Epithelial cell of proximal tubule (primary cell): ENCODE data around the gene MAST4. TPM values are rescaled to one million over a fixed set of nuclear protein-coding genes. Genes with fewer than 3 reads are reported as not detected.

Experiments
- DNase-seq: peaks from one replicate; pipeline ENCODE4 v3.0.0-alpha.2; 2011; ENCODE audit warnings: low read depth
- H3K4me3 ChIP-seq: 2 replicates; pipeline ENCODE4 v1.5.1; 2011; ENCODE audit warnings: low read depth, mild to moderate bottlenecking, low read length
- CTCF ChIP-seq: conservative IDR thresholded peaks from 2 replicates; pipeline ENCODE4 v1.5.1; 2012; ENCODE audit warnings: low read depth, mild to moderate bottlenecking, low read length
- total RNA-seq: library from RNA; depleted of rRNA; stranded (reverse); fragments of >200 nt; gene quantifications from 2 replicates; pipeline ENCODE4 v1.2.3, GENCODE V29; 2015

The MAST4 gene
- total RNA-seq, 1 donor from 2014 or later: 17.3 TPM

GRCh38 chr5:67004730-67005350, 408.6 kb downstream of the MAST4 start:
- no peak for DNase-seq
- peak overlapping the region; percentile 42 for H3K4me3 ChIP-seq
- TF ChIP-seq CTCF: no peak

GRCh38 chr5:67005737-67006499, 409.7 kb downstream of the MAST4 start:
- no peak for TF ChIP-seq CTCF
- DNase-seq: no peak
- H3K4me3 ChIP-seq: no peak overlapping the region

DNA sequence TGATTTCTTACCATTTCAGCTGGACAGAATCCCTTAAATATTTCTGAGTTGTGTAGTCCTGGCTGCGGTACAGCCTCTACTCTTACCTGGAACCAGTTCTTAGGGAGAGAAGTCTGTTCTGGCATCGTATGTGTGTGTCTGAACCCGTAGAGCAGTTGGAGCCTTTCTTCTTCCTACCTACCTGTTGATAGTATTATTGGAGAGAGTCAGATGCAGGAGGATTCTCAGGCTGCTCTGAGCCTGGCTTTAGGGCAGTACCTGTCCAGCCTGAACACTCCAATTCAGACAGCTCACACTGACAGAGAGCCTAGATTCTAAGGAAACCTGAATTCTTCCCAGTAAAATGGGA, 410.3 kb downstream of the MAST4 start:
- DNase-seq: no peak
- no peak for TF ChIP-seq CTCF
- H3K4me3 ChIP-seq: no peak overlapping the region

DNA sequence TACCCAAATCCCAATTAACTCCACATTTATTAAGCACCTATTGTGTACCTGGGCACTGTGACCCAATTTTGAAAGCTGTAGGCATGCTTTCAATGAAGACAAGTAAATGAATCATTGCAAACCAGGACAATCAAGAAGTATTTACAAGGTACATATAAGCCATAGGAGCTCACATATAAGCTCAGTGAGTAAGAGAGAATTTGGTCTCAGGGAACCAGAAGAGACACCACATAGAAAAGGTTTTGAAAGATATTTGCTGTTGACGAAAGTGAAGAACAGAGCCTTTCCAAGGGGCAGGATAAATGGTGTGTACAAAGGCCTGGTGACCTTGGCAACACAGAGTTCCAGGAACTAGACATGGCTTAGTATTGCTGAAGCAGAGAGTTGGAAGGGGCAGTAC, 412.8 kb downstream of the MAST4 start:
- H3K4me3 ChIP-seq: no peak overlapping the region
- TF ChIP-seq CTCF: no peak
- DNase-seq: no peak

DNA sequence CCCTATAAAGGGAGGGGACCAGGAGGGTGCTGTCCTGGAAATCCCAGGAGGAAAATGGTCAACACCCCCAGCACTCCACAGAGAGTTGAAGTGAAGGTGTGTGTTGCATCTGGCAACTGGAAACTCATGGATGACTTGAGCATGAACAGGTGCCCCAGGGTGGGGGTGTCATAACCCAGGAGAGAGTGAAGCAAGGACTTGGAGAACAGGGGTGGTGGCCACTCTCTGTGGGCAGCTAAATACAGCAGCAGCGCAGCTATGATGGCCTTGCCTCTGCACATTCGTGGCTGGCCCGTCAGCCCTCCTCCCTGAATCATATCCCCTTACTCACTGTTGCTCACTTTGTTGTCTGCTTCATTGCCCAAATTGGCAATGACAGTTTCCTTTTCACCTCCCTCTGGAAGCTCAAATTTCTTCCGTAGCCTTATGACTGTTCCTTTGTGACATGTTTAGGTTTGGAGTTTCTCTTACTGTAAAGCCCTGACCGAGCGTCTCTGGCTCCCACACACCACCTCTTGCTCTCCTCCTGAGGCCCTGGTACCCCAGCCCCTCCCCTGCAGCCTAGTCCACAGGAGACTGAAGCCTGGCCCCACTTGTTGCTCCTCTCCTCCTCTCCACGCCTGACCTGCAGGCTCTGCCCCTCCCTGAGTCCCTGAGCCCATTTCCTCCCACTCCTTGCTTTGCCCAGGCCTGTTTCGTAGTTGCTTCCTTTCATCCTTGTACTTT, 414.7 kb downstream of the MAST4 start:
- DNase-seq: no peak
- TF ChIP-seq CTCF: no peak
- peak overlapping the region; percentile 5 for H3K4me3 ChIP-seq

- H3K4me3 ChIP-seq: peak overlapping the region; percentile 5
- TF ChIP-seq CTCF: no peak
- no peak for DNase-seq
Observed at GRCh38 chr5:67011422-67011821, 415.2 kb downstream of the MAST4 start.
